HG02763 (cell line): ENCODE results near the gene TENM4.

Experiments used
- ATAC-seq: cut with Tn5 transposase; IDR thresholded peaks from one replicate; pipeline ENCODE4 v1.9.1; 2021; ENCODE audit warnings: mild to moderate bottlenecking, moderate library complexity; ENCODE audit not compliant: unreplicated experiment

Gene TENM4

DNA sequence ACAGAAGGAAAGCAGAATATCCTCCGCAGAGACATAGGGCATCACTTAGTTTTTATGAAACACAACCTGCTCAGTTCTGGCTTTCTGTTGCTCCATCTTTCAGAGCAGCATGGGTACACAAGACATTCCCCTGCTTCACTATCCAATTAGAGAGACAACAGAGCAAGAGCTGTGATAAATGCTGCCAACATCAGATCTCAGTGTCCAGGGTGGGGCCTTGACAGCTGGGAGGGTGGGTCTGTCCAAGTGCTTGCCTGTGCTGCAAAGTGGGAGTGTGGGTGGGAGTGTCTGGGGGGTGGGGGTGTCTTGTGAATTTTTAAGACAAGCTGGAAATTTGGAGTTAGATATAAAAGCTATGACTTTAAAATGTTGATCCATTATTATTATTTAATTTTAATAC lies 369.6 kb downstream of the TENM4 start:
- ATAC-seq = no peak

DNA sequence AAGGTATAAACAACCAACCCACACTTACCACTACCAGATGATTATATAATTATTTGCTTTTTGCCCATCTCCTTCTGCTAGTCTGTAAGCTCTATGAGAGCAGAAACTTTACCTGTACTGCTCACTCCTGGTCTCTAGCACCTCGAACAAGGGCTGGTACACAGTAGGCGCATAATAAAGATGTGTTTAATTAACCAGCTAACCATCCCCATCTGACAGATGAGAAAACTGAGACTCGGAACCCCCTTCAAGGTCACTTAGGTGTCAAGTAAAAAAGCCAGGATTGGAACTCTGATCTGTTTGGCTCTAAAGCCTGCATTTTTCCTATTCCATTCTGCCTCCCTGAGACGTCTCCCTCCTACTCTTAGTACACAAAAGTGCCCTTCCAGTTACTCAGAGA lies 370.3 kb downstream of the TENM4 start:
- ATAC-seq = no peak

DNA sequence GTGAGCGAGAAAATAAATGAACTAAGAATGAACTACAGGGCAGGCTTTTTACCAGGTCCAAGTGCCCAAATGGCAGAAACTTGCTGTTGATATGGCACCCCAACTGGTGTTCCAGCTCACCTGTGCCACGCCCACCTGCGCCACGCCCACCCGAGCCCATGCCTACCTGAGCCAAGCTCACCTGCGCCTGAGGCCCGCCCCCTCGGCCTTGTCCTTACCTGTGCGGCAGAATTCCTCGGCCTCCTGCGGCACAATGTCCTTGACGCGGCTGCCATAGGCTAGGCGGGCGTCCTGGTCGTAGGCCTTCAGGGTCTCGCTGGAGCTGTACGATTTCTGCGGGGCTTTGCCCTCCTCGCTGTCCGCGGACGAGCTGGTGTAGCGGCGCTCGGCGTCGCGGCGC lies 371.3 kb downstream of the TENM4 start:
- no peak for ATAC-seq

DNA sequence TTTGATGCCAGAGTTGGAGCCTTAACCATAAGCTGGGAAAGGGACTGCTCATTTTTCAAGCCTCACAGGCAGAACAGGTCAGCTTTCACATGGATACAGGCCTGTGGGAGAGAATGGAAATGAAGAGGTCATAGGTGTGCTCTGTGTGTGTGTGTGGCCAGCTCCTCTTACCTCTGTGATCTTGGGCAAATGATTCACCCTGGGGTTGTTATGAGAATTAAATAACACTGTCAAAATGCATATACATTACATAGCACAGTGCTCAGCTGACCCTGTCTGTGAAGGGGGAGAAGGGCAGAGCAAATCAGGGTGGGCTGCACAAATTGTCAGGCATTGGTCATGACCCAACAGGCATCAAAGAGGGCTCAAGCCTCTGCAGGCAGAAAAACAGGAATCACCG lies 372.5 kb downstream of the TENM4 start:
- ATAC-seq = no peak

DNA sequence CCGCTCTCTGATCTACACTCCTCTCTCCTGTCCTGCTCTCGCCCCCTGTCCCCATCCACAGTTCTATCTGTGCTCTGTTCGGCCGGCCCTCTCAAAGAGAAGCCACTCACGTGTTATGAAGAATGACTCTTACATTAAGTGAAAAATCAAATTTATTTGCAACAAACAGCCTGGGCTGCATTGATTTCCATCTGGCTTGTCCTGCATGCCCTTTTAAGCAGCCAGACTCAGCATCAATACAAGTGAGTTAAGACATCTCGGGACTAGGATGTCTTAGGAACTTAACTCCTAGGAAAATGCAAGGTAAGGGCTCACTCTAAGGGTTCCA lies 373.5 kb downstream of the TENM4 start:
- ATAC-seq = no peak

DNA sequence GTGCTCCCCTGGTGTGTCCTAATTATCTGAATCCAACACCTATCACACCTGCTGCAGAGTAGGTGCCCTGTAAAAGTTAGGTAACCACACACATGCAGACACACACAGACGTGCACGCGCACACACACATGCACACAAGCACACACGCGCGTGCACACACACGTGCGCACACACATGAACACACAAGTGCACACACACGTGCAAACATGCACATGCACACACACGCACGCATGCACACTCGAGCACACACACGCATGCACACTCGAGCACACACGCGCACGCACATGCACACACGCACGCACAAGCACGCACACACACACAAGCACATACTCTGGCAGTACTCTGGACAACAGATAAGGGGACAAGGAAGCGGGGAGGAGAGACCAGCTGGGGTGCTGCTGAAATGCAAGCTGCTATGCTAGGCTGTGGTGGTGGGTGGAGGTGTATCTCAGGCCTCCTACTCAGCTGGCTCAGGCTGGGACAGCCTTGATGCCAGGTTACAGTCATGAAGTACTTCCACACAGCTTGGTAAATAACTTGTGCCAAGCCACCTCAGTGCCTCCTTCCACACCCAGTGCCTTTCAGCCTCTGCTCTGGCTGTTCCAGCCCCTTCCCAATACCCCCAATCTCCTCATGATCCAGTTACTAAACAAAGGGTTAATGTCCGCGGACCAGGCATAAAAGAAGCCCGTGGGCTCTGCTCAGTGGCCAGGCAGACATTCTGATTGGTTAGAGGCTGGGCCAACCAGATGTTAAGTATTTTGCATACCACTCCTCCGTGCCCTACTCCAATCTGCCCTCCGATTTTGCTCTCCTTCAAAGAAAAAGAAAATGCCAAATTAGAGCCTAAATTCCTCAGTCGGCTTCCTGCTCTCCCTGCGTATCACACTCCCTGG lies 374.1 kb downstream of the TENM4 start:
- no peak for ATAC-seq

DNA sequence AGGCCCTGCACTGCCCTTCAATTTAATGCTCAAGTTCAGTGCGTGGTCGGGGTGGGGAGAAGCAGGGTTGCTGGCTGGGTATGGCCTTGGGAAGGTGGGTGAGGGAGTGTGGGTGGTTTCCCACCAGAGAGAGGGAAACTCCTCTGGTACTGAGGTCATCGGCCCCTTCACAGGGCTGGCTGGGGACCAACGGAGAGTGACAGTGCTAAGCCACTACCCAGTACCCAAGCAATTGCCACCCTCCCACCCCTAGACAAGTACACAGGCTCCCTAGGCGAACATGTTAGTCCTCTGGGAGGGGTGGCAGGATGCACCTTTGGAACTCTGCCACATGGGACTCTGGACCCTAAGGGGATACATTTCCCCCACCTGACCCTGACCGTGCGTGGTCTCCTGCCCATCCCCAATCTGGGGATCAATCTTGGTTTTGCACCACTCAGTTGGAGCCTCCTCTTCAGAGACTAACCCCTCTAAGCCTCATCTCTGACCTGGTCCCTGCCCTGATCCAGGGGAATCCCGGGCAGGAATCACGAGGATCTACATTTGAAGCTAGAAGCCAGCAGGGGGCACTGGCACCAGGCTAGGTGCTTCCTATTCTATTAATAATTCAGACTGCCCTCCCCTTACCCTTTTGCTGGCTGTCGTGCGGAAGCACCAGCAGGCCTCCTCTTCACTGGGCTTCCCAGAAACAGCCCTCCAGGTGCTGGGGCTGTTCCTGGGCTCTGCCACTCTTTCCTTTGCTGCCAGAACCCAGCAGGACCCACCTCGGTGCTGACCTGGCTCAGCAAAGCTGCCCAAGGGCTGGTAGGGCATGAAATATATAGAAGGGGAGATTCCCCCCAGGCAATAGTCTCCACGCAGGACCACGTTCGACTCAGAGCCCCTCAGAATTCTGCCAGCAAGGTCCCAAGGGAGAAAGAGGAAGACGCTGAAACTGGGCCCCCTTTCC lies 377.7 kb downstream of the TENM4 start:
- ATAC-seq = no peak

DNA sequence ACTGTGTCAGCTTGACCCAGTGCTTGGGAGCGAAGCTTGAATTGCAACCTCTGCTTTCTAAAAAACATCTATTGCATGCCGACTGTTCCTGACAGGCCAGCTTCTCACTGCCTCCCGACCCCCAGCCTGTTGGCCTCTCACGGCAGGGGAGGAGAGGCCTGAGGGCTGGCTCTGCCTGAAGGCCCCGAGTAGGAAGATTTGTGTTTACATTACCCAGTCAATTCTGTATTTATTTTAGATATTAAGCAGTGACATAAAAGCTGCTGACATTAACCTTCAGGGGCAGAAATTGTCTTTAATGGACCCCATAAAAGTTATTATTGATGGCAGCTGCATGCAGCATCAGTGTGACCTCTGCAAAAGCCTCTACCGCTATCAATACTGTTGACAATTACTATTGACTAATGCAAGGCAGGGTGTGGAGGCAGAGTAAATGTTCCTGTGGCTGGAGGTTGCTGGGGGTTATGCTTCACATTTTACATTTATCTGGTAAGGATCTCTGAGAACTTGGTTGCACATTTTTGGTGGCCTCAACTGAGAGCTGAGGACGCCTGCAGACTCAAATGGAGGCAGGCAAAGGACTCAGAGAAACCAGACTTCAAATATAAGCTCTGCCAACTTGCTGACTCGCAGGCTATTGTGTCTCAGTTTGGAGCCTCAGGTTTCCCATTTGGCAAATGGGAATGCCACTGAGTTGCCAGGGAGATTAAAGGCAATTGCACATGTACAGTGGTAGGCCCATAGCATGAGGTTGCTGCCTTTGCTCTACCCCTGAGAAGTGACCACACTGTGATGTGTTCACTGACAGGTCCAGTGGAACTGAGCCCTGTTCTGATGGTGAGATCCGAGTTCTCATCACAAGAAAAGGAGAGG lies 380.5 kb downstream of the TENM4 start:
- no peak for ATAC-seq

DNA sequence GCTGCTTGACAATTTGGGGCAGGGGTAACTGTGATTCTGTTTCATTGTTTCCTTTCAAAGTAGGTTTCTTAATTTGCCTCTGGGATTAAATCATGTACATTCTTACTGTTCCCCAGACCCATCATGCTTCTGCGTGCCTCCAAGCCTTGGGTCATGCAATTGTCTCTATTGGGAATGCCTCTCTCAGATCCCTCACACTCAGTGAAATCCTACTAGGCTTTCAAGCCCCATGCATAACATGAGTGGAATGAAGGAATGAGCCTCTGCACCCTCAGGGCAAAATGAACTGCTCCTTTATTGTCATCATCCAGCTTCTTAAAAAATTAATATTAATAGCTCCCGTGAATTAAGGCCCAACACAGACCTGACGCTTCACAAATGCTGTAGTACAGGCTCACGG lies 381.7 kb downstream of the TENM4 start:
- no peak for ATAC-seq

DNA sequence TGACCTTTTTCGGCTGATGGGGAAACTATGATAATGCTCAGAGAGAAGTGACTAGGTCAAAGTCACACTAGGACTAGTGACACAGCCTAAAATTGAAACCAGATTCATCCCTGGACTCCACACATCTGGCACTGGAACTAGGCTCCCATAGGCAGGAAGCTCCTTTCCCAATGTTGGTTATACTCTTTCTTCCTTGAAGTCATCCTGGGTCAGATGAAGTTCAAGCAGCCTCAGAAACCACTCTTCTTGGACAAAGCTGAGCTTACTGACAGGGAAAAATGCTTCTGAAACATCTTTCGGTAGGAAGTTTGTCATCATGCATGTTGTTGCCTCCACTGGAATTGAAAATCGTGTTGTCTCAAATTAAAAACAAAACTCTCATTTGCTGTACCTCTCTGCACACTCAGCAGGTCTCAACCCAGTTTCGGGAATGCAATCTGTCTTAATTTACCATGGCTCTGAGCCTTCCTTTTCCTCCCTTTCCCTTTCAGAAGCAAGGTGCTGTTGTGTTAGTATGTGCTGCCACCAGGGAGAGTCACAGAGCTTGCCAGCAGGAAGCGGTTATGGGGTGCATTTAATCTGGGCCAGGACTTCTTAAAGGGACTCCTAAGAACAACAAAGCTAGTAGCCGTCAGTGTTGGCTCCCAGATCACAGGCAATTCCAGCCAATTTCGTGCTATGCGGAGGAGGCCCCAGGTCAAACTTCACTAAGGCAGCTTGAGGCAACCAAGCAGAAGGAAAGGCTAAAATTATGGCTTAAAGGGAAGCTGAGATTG lies 384.8 kb downstream of the TENM4 start:
- no peak for ATAC-seq

DNA sequence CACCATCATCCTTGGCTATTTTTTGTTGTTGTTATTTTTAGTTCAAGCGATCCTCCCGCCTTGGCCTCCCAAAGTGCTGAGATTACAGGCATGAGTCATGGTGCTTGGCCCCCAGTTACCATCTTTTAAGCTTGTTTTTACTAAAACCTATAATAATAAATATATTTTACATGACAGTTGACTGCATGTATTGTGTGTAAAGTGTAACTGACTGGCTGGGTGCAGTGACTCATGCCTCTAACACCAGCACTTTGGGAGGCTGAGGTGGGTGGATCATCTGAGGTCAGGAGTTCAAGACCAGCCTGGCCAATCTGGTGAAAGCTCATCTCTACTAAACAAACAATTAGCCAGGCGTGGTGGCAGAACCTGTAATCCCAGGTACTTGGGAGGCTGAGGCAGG lies 386.2 kb downstream of the TENM4 start:
- no peak for ATAC-seq

DNA sequence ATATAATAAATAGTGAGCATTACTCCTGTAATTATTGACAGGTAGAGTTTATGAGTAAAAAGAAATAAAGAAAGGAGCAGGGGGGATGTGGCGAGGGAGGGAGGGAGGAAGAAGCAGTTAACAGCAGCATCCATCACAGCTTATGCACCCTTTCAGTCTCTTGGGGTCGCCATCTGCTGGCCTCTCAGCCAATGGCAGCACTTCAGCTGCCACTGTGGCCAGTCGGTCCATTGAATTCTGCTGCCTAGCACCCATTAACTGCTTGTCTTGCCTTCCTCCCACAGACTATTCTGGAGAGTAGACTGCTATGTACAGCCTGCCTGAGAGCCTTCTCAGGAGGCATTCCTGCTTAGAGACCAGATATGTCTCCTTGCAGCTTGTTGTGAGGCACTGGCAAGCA lies 388.3 kb downstream of the TENM4 start:
- ATAC-seq = no peak

DNA sequence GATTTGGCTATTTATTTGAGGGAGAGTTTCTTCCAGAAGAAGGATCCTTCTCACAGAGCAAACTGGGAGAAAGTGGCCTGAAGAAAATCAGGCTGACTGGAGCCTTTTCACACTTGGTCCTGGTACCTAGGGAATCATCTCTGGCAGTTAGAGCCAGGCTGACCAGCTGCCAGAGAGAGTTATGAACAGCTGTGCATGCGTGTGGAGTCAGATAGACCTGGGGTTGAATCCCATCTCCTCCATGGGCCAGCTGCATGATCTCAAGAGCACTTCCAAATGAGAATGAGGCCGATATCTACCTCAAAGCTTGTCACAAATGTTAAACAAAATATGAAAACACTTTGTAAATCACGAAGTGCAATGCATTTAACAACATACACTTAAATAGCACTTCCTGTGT lies 390.0 kb downstream of the TENM4 start:
- ATAC-seq = no peak

DNA sequence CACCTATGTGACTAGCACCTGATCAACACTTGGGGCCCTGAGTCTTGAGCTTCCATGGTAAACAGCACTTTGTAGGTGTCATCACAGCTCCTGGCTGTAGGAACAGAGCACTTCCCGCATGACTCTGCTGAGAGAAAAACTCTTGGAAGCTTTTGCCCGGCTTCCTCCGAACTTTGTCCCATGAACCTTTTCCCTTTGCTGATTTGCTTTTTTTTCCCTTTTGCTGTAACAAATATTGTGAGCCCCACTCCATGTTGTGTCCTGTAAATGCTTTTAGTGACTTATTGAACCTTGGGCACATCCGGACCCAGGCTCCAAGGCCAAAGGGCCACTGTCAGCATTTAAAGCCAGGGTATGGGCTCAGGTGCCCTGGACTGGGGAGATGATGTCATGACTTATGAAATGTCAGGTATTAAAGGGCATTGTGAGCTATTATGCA lies 391.1 kb downstream of the TENM4 start:
- ATAC-seq = no peak

DNA sequence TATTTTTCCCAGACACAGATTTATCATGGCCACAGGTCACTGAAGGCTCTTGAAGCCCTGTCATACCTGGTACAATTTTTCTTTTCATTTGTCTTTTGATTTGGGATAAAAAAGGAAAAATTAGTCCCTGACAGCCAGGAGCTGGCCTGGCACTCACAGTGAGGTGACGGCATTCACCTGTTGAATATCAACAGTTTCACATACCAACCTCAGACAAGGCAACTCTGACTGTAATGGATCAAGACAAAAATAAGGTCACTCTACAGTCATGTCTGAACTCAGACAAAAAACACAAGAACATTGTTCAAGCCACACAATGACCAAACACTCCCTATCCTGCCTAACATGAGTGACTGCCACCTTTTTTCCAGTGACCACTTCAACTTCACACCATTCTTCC lies 392.9 kb downstream of the TENM4 start:
- ATAC-seq = no peak

DNA sequence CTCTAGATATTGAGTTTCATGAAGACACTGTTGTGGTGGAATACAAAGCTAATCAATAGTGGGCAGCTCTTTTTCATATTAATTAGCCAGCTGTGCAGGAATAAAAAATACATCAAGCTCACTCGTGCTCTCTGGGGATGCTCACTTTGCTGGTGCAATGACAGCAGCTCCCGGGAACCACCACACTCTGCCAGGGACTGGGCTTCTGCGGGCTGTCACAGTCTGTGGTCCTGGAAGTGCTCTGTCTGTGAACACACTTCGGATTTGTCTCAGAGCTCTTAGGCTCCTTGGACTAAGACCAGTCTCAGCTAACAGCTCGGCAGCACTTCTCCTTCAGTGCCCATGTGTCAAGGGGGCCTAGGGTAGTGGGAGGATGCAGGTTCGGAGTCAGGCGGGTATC lies 393.5 kb downstream of the TENM4 start:
- ATAC-seq = no peak

DNA sequence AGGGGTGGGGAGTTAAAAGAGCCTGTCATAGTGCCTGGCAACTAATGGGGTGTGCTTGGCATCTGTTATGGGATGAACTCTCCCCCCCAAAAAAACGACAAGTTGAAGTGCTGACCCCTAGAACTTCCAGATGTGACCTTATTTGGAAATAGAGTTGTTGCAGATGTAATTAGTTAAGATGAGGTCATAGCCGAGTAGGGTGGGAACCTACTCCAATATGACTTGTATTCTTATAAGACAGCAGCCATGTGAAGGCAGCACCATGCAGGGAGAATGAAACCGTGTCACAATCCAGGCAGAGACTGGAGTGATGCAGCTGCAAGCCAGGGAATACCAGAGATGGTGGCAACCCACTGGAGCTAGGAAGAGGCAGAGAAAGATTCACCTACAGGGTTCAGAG lies 394.5 kb downstream of the TENM4 start:
- ATAC-seq = no peak

DNA sequence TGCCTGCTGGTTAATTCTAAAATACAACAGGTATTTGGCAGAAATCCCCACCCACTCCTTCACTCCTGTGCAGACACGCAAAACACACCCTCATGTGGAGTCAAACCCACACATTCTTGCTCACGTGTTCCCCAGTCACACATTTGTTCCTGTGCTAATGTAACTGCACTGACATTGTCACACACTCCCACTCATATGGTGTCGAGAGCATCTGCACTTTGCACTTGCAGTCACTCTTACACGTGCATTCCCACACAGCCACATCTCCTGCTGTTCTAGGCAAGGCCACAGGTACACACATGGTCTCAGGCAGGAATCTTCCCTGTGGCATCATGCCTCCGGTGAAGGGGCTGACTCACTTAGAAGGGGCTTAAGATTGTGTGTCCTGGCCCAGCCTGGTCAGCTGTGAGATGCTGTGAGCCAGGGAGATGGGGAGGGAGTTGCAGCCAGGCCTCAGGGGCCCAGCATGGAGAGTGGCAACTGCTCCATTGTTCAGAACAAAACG lies 395.0 kb downstream of the TENM4 start:
- ATAC-seq = no peak

DNA sequence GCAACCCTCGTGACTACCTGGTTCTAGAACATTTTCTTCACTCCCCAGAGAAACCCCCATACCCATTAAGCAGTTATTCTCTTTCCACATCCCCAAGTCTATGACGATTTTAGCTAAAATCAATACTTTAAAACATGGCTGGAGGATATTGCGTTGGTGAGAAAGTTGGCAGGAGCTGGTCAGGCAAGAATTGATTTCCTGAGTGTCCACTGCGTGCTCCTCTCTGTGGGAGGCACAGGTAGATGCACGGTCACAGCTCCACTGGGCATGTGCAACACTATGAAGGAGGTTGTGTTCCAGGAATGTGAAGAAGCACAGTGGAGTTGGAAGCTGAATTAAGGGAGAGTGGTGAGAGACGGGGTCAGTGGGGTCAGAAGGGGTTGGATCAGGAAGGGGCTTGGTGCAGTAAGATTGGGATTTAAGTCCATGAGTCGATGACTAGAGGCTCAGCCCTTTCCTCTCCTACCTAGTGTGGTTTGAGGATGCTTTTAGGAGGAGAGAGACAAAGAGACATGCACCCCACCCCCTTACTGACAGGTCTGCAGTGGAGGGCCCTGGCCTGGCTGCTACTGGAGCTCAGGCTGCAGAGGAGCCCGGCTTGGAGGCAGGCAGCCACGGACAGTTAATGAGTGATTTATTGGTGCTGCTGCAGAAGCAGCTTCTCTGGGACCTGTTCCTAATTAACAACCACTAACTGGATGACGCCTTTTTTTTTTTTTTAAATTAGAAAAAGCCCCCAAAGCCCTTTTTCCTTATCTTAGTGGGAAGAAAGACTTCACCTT lies 395.6 kb downstream of the TENM4 start:
- ATAC-seq = no peak
